H1 (cell line): ENCODE data around the gene LAMA3. TPM values are rescaled to one million over a fixed set of nuclear protein-coding genes. Genes with fewer than 3 reads are reported as not detected.

Experiments
- CTCF ChIA-PET: fragments of 300-600 bp; sonication (Branson Sonifier 250); formaldehyde crosslinking; loops from one replicate; lab custom pipeline; 2021; ENCODE audit not compliant: partially characterized antibody; lab: Charles Lee
- POLR2A ChIA-PET: fragments of 300-600 bp; sonication (Branson Sonifier 250); formaldehyde crosslinking; loops from one replicate; lab custom pipeline; 2021; ENCODE audit warnings: inconsistent platforms; ENCODE audit not compliant: partially characterized antibody; lab: Charles Lee
- DNase-seq, 2 experiments: peaks; one replicate each; pipeline versions ENCODE4 v3.0.0 to v3.0.0-alpha.2; 2010 to 2022; ENCODE audit warnings: low spot score in 2 of 2, low read depth in 1 of 2, mixed read lengths in 1 of 2
- FAIRE-seq: peaks from 2 replicates; lab custom pipeline; 2011; peaks lifted over from hg19 to GRCh38; lab: Jason Lieb, UNC
- H2AFZ ChIP-seq: 2 replicates; pipeline ENCODE4 v1.8.1; 2012; ENCODE audit warnings: low read length, inconsistent platforms
- H2AK5ac ChIP-seq: 2 replicates; pipeline ENCODE4 v1.6.1; 2013; ENCODE audit warnings: low read depth, low read length
- H2BK120ac ChIP-seq: replicated peaks from 2 replicates; pipeline ENCODE3; 2013; ENCODE audit warnings: low read depth, low read length, inconsistent platforms
- H2BK12ac ChIP-seq: 2 replicates; pipeline ENCODE4 v1.6.1; 2013; ENCODE audit warnings: low read depth, low read length
- H2BK15ac ChIP-seq: 2 replicates; pipeline ENCODE4 v1.6.1; 2013; ENCODE audit warnings: low read length
- H2BK20ac ChIP-seq: 2 replicates; pipeline ENCODE4 v1.6.1; 2013; ENCODE audit warnings: low read length
- H2BK5ac ChIP-seq: 2 replicates; pipeline ENCODE4 v1.6.1; 2013; ENCODE audit warnings: low read depth, low read length
- H3K14ac ChIP-seq: 2 replicates; pipeline ENCODE4 v1.6.1; 2013; ENCODE audit warnings: inconsistent platforms; ENCODE audit not compliant: insufficient read length
- H3K18ac ChIP-seq: 2 replicates; pipeline ENCODE4 v1.6.1; 2013; ENCODE audit warnings: low read length; ENCODE audit errors: extremely low read depth
- H3K23ac ChIP-seq: 2 replicates; pipeline ENCODE4 v1.6.1; 2013; ENCODE audit warnings: inconsistent platforms; ENCODE audit not compliant: insufficient read length
- H3K23me2 ChIP-seq: 2 replicates; pipeline ENCODE4 v1.6.1; 2013; ENCODE audit warnings: low read depth, low read length
- H3K27ac ChIP-seq: 2 replicates; pipeline ENCODE4 v1.6.1; 2011; ENCODE audit warnings: low read depth, low read length, inconsistent platforms
- H3K27me3 ChIP-seq, 4 experiments: replicated peaks in 1 of 4; 1 replicate in 1 of 4; 2 replicates in 3 of 4; pipeline versions ENCODE4 v1.6.1 to v1.8.1; 2011 to 2013; ENCODE audit warnings: low read length in 3 of 4, mild to moderate bottlenecking in 3 of 4, inconsistent platforms in 2 of 4, mixed read lengths in 2 of 4, moderate library complexity in 1 of 4; ENCODE audit not compliant: control insufficient read depth in 3 of 4, insufficient read depth in 3 of 4; ENCODE audit errors: extremely low read depth in 1 of 4
- H3K36me3 ChIP-seq, 4 experiments: 2 replicates each; pipeline versions ENCODE4 v1.6.1 to v1.8.1; 2011 to 2013; ENCODE audit warnings: mild to moderate bottlenecking in 4 of 4, low read length in 3 of 4, moderate library complexity in 2 of 4, control low read depth in 1 of 4, inconsistent platforms in 1 of 4; ENCODE audit not compliant: insufficient read depth in 4 of 4, control insufficient read depth in 2 of 4
- H3K4ac ChIP-seq: replicated peaks from 2 replicates; pipeline ENCODE3; 2013; ENCODE audit warnings: low read length, low read depth, mixed read lengths, inconsistent platforms; ENCODE audit not compliant: insufficient read length
- H3K4me1 ChIP-seq, 4 experiments: replicated peaks in 1 of 4; 1 replicate in 1 of 4; 2 replicates in 3 of 4; pipeline versions ENCODE4 v1.6.1 to v1.8.1; 2011 to 2013; ENCODE audit warnings: low read length in 3 of 4, inconsistent platforms in 2 of 4, mixed read lengths in 1 of 4; ENCODE audit not compliant: insufficient read depth in 4 of 4, control insufficient read depth in 3 of 4
- H3K4me2 ChIP-seq, 2 experiments: 2 replicates each; pipeline versions ENCODE4 v1.6.1 to v1.8.1; 2011 to 2013; ENCODE audit warnings: low read depth in 2 of 2, low read length in 2 of 2, control low read depth in 1 of 2, inconsistent platforms in 1 of 2, mild to moderate bottlenecking in 1 of 2; ENCODE audit not compliant: insufficient read depth in 1 of 2
- H3K4me3 ChIP-seq, 4 experiments: fragments of 200-600, 300-600 bp in 1 of 4; sonication (generic), shearing (Covaris generic), sonication (Bioruptor Twin) in 1 of 4; 2 replicates each; pipeline versions ENCODE4 v1.5.1 to v1.8.1; 2011 to 2016; ENCODE audit warnings: low read length in 4 of 4, low read depth in 3 of 4, control low read depth in 2 of 4, inconsistent platforms in 2 of 4, mild to moderate bottlenecking in 2 of 4, mixed read lengths in 1 of 4, moderate library complexity in 1 of 4; ENCODE audit not compliant: insufficient read depth in 2 of 4; ENCODE audit errors: extremely low read depth in 1 of 4
- H3K56ac ChIP-seq: replicated peaks from 2 replicates; pipeline ENCODE3; 2013; ENCODE audit warnings: low read depth, mild to moderate bottlenecking, mixed read lengths, low read length, inconsistent platforms; ENCODE audit not compliant: insufficient read length
- H3K79me1 ChIP-seq: 2 replicates; pipeline ENCODE4 v1.6.1; 2013; ENCODE audit warnings: low read depth, low read length, control low read depth
- H3K79me2 ChIP-seq, 2 experiments: 2 replicates each; pipeline versions ENCODE4 v1.6.1 to v1.8.1; 2012 to 2013; ENCODE audit warnings: low read length in 2 of 2, mild to moderate bottlenecking in 2 of 2, inconsistent platforms in 1 of 2; ENCODE audit not compliant: insufficient read depth in 2 of 2, control insufficient read depth in 1 of 2
- H3K9ac ChIP-seq, 4 experiments: replicated peaks in 1 of 4; 1 replicate in 1 of 4; 2 replicates in 3 of 4; pipeline versions ENCODE4 v1.6.1 to v1.8.1; 2011 to 2013; ENCODE audit warnings: low read depth in 3 of 4, low read length in 3 of 4, control low read depth in 2 of 4, mild to moderate bottlenecking in 2 of 4, moderate library complexity in 2 of 4, inconsistent platforms in 1 of 4; ENCODE audit errors: extremely low read depth in 1 of 4
- H3K9me3 ChIP-seq, 2 experiments: 2 replicates each; pipeline versions ENCODE4 v1.6.1 to v1.8.1; 2012 to 2013; ENCODE audit warnings: mild to moderate bottlenecking in 2 of 2, moderate library complexity in 2 of 2, control low read depth in 1 of 2, inconsistent platforms in 1 of 2, low read depth in 1 of 2, low read length in 1 of 2, mixed read lengths in 1 of 2; ENCODE audit not compliant: insufficient read depth in 2 of 2
- H4K20me1 ChIP-seq, 2 experiments: replicated peaks in 1 of 2; 2 replicates each; pipeline versions ENCODE3 to v1.8.1; 2011 to 2013; ENCODE audit warnings: inconsistent platforms in 2 of 2, low read length in 2 of 2, mild to moderate bottlenecking in 1 of 2; ENCODE audit not compliant: insufficient read depth in 2 of 2, control insufficient read depth in 1 of 2
- H4K5ac ChIP-seq: 2 replicates; pipeline ENCODE4 v1.6.1; 2013; ENCODE audit warnings: low read length, low read depth, mixed read lengths, inconsistent platforms; ENCODE audit not compliant: insufficient read length
- H4K8ac ChIP-seq: 2 replicates; pipeline ENCODE4 v1.8.0; 2013; ENCODE audit warnings: mild to moderate bottlenecking, moderate library complexity, low read length, inconsistent platforms; ENCODE audit not compliant: insufficient read depth; ENCODE audit errors: extremely low read depth
- H4K91ac ChIP-seq: replicated peaks from 2 replicates; pipeline ENCODE3; 2013; ENCODE audit warnings: low read length, mixed read lengths, inconsistent platforms; ENCODE audit not compliant: insufficient read length
- BACH1 ChIP-seq: IDR thresholded peaks from 2 replicates; pipeline ENCODE4 v1.6.1; 2012; ENCODE audit warnings: low read length, improper control_type of control experiment
- SAP30 ChIP-seq: fragments of 300-600 bp; sonication (generic); IDR thresholded peaks from 2 replicates; pipeline ENCODE4 v1.7.1; 2012; ENCODE audit warnings: low read length, moderate library complexity, mild to moderate bottlenecking, inconsistent platforms; ENCODE audit not compliant: insufficient read depth, insufficient replicate concordance
- SP1 ChIP-seq: IDR thresholded peaks from 2 replicates; pipeline ENCODE4 v1.6.1; 2011; ENCODE audit warnings: low read depth, low read length
- USF2 ChIP-seq: IDR thresholded peaks from 2 replicates; pipeline ENCODE4 v1.6.1; 2011; ENCODE audit warnings: low read length, improper control_type of control experiment
- YY1 ChIP-seq: IDR thresholded peaks from 2 replicates; pipeline ENCODE4 v1.6.1; 2011; ENCODE audit warnings: low read depth, mild to moderate bottlenecking, low read length
- WGBS, 2 experiments: shearing (Covaris generic) in 1 of 2; methylation state at CpG; one replicate each; pipeline versions ENCODE4 v1.1.6 to v1.1.7; 2013 to 2015; ENCODE audit warnings: low lambda C conversion rate in 2 of 2, mixed read lengths in 2 of 2, inconsistent platforms in 1 of 2, low coverage in 1 of 2, missing lambda C conversion rate in 1 of 2; ENCODE audit not compliant: insufficient replicate concordance in 2 of 2, insufficient coverage in 1 of 2, insufficient read length in 1 of 2; ENCODE audit errors: extremely low coverage in 1 of 2, missing lambda C conversion rate in 1 of 2; 5-methylcytosine and 5-hydroxymethylcytosine counted together
- polyA plus RNA-seq, 7 experiments: library from polyadenylated mRNA; depleted of rRNA in 3 of 7; stranded (reverse) in 5 of 7; unstranded in 2 of 7; fragments of >200 nt in 5 of 7; fragments of 200-250 nt in 2 of 7; gene quantifications; 1 replicate in 5 of 7; 2 replicates in 1 of 7; 4 replicates in 1 of 7; pipeline versions ENCODE4 v1.2.1 to v1.2.3, GENCODE V29; 2011 to 2013; ENCODE audit warnings: missing spikeins in 2 of 7, mixed read lengths in 2 of 7
- total RNA-seq: library from RNA; stranded (reverse); fragmentation: NEBNext Ultra II Directional; extraction: Animal tissue kit (Norgen Biotek cat#: 25700); gene quantifications from 2 replicates; pipeline ENCODE4 v1.2.1, GENCODE V29; 2021

The LAMA3 gene
- total and polyA plus RNA-seq, 2 of the 8 experiments (the other 6 are each of a cell fraction or from before 2014, with no cell fraction given): 0.76 to 5.0 TPM

- H4K91ac ChIP-seq: no peak overlapping the region
- ChIA-PET CTCF (interaction anchor here (1.3 kb wide), 1 partner anchor 18 kb away, joined by 3 read pairs; no protein-coding TSS in a partner anchor), POLR2A (no interaction called here)
- H3K4me1 ChIP-seq: peaks cover 0 to 1% (median 0%) of the 10 kb centered on the region in 4 experiments; a peak in 2 of 7 replicates
- no peak overlapping the region for H3K4ac ChIP-seq
- no peak overlapping the region for H4K5ac ChIP-seq
- H2AFZ ChIP-seq: no peak overlapping the region
- H2AK5ac ChIP-seq: 0 out of 2 replicates have a peak overlapping the region, but pooled peaks have one; percentile 58
- no peak overlapping the region for H3K18ac ChIP-seq
- no peak overlapping the region for H2BK5ac ChIP-seq
- H3K9me3 ChIP-seq: no peaks in the 10 kb centered on the region
- no peaks in the 10 kb centered on the region for H3K79me1 ChIP-seq
- no peak overlapping the region for H2BK12ac ChIP-seq
- no peaks in the 10 kb centered on the region for H3K79me2 ChIP-seq
- no peak overlapping the region for H4K8ac ChIP-seq
- no peak overlapping the region for H2BK15ac ChIP-seq
- H3K27ac ChIP-seq: no peak overlapping the region
- WGBS, 2 experiments: 88% methylated on average over 13 of the region's 13 CpGs; no CpG with 5 or more reads in 1 of the 2 experiments
- no peak overlapping the region for H2BK120ac ChIP-seq
- FAIRE-seq: no peak
- H3K56ac ChIP-seq: no peak overlapping the region
- no peak overlapping the region for H3K9ac ChIP-seq
- H3K23me2 ChIP-seq: no peaks in the 10 kb centered on the region; the same call in 1 of the 2 replicates
- TF ChIP-seq SP1: no peak
- TF ChIP-seq USF2: no peak
- TF ChIP-seq SAP30: no peak
- no peak for TF ChIP-seq BACH1
- no peak for TF ChIP-seq YY1
- DNase-seq: no peak
- no peaks in the 10 kb centered on the region for H3K36me3 ChIP-seq
- H3K4me3 ChIP-seq: no peak overlapping the region
- H3K27me3 ChIP-seq: no peaks in the 10 kb centered on the region
- no peak overlapping the region for H3K23ac ChIP-seq
- H2BK20ac ChIP-seq: no peak overlapping the region
- no peaks in the 10 kb centered on the region for H4K20me1 ChIP-seq
- H3K14ac ChIP-seq: no peak overlapping the region
- H3K4me2 ChIP-seq: no peak overlapping the region
Measured at GRCh38 chr18:23879126-23879525, 189.9 kb downstream of the LAMA3 start.
